Kidney (tissue), 14 donors: ENCODE data around the gene RTN3. TPM values are rescaled to one million over a fixed set of nuclear protein-coding genes. Genes with fewer than 3 reads are reported as not detected.

Source experiments
- DNase-seq, 5 donors: peaks; one replicate each; pipeline ENCODE4 v3.0.0-alpha.2; 2013 to 2020
- FAIRE-seq: peaks from 2 replicates; lab custom pipeline; 2012; peaks lifted over from hg19 to GRCh38; lab: Jason Lieb, UNC
- H3K27ac ChIP-seq, 2 donors: one replicate each; pipeline ENCODE4 v1.7.0; 2013; ENCODE audit warnings: low read depth in 2 of 2, low read length in 2 of 2, inconsistent platforms in 1 of 2
- H3K27me3 ChIP-seq: one replicate; pipeline ENCODE4 v1.7.1; 2013; ENCODE audit warnings: low read length, inconsistent platforms; ENCODE audit not compliant: control insufficient read depth, insufficient read depth
- H3K36me3 ChIP-seq, 3 donors: one replicate each; pipeline versions ENCODE4 v1.7.0 to v1.7.1; 2013; ENCODE audit warnings: low read length in 3 of 3, control low read depth in 1 of 3, inconsistent platforms in 1 of 3; ENCODE audit not compliant: insufficient read depth in 3 of 3, control insufficient read depth in 2 of 3
- H3K4me1 ChIP-seq, 3 donors: one replicate each; pipeline versions ENCODE4 v1.7.0 to v1.7.1; 2013; ENCODE audit warnings: low read length in 3 of 3, inconsistent platforms in 1 of 3, low read depth in 1 of 3; ENCODE audit not compliant: control insufficient read depth in 2 of 3, insufficient read depth in 2 of 3
- H3K4me3 ChIP-seq, 3 donors: one replicate each; pipeline versions ENCODE4 v1.7.0 to v1.8.1; 2013; ENCODE audit warnings: low read length in 3 of 3, control low read depth in 1 of 3, inconsistent platforms in 1 of 3
- H3K9ac ChIP-seq, 3 donors: one replicate each; pipeline versions ENCODE4 v1.7.0 to v1.7.1; 2013; ENCODE audit warnings: low read length in 3 of 3, control low read depth in 1 of 3, inconsistent platforms in 1 of 3
- H3K9me3 ChIP-seq, 3 donors: one replicate each; pipeline versions ENCODE4 v1.7.0 to v1.7.1; 2013; ENCODE audit warnings: low read length in 3 of 3, control low read depth in 1 of 3, inconsistent platforms in 1 of 3; ENCODE audit not compliant: control insufficient read depth in 2 of 3, insufficient read depth in 1 of 3
- intact Hi-C: fragments of 100-400 bp; cut with DNase I; formaldehyde crosslinking; loops from one replicate; pipeline ENCODE4 v1.11.1; 2022
- polyA plus RNA-seq: library from polyadenylated mRNA; stranded (reverse); fragments of 350-450 nt; fragmentation: Illumina TruSeq; extraction: RNeasy Lipid Tissue Mini Kit (QIAGEN cat#74804); gene quantifications from one replicate; pipeline ENCODE4 v1.2.3, GENCODE V29; 2014; ENCODE audit warnings: low read depth, low replicate concordance; ENCODE audit not compliant: insufficient read depth
- total RNA-seq: library from RNA; stranded (reverse); fragmentation: NEBNext Ultra II Directional; extraction: Animal tissue kit (Norgen Biotek cat#: 25700); gene quantifications from one replicate; pipeline ENCODE4 v1.2.1, GENCODE V29; 2021
- TF ChIP-seq, protein P1 (sequence below): IDR thresholded peaks from 3 replicates; pipeline ENCODE4 v1.5.1; 2012; ENCODE audit warnings: mild to moderate bottlenecking, moderate library complexity, borderline replicate concordance; ENCODE audit not compliant: insufficient read depth; ENCODE audit errors: extremely low read depth
- donor health status: control.
- donor health status: control.
- donor health status: control.
- donor health status: control.
- donor health status: control.
- donor health status: DM: yes; HTN: yes; CAD: no.
- donor health status: Normal renal cell carcinoma (clear cell type).

The RTN3 gene
- total and polyA plus RNA-seq, 2 donors from 2014 or later, result 93.1 to 109 TPM

GRCh38 chr11:63694596-63694995 is 13.3 kb downstream of the RTN3 start:
- no peak for FAIRE-seq
- H3K4me3 ChIP-seq, result no peak overlapping the region
- no peak for DNase-seq
- no peaks in the 10 kb centered on the region for H3K27me3 ChIP-seq
- peaks cover 0 to 5% (median 0%) of the 10 kb centered on the region in 3 donors for H3K4me1 ChIP-seq
- no peaks in the 10 kb centered on the region for H3K36me3 ChIP-seq
- no peak overlapping the region for H3K9ac ChIP-seq
- no peaks in the 10 kb centered on the region for H3K9me3 ChIP-seq
- intact Hi-C loops, result no loop called here
- no peak overlapping the region for H3K27ac ChIP-seq
- TF ChIP-seq, protein P1, sequence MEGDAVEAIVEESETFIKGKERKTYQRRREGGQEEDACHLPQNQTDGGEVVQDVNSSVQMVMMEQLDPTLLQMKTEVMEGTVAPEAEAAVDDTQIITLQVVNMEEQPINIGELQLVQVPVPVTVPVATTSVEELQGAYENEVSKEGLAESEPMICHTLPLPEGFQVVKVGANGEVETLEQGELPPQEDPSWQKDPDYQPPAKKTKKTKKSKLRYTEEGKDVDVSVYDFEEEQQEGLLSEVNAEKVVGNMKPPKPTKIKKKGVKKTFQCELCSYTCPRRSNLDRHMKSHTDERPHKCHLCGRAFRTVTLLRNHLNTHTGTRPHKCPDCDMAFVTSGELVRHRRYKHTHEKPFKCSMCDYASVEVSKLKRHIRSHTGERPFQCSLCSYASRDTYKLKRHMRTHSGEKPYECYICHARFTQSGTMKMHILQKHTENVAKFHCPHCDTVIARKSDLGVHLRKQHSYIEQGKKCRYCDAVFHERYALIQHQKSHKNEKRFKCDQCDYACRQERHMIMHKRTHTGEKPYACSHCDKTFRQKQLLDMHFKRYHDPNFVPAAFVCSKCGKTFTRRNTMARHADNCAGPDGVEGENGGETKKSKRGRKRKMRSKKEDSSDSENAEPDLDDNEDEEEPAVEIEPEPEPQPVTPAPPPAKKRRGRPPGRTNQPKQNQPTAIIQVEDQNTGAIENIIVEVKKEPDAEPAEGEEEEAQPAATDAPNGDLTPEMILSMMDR, result no peak

DNA sequence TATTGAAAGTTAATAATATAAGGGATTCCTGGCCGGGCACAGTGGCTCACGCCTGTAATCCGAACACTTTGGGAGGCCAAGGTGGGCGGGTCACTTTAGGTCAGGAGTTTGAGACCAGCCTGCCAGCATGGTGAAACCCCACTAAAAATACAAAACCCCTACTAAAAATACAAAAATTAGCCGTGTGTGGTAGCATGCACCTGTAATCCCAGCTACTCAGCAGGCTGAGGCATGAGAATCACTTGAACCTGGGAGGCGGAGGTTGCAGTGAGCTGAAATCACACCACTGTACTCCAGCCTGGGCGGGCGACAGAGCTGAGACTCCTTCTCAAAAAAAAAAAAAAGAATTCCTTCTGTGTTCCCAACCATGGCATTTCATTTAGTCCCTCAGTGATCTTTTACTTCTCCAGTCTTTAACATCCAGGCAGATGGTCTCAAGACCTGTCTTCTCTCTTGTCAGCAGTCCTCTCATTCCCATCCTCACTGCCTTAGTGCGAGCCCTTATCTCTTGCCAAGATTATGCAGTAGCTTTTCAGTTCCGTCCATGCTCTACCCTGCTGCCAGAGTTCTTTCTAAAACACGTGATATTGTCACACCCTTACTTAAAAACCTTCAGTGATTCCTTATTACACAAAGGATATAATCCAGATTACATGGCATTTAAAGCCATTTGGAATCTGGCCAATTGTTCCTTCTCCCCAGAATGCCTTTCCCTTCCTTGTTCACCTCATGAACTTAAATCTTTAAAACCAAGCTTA is 17.9 kb downstream of the RTN3 start:
- FAIRE-seq, result no peak

GRCh38 chr11:63699896-63700295 is 18.6 kb downstream of the RTN3 start:
- Histone ChIP-seq H3K4me1 (peaks cover 0 to 7% (median 0%) of the 10 kb centered on the region in 3 donors), H3K27me3 (no peaks in the 10 kb centered on the region), H3K9me3 (no peaks in the 10 kb centered on the region), H3K27ac (peak overlapping the region in 1 of 2 donors; percentile 69), H3K36me3 (no peaks in the 10 kb centered on the region), H3K9ac (no peak overlapping the region), H3K4me3 (no peak overlapping the region)
- DNase-seq (peak in 1 of 5 donors; percentile 9), FAIRE-seq (no peak)
- TF ChIP-seq, protein P1, result no peak
- intact Hi-C loops, result no loop called here

More for the DNA sequence above, 17.9 kb downstream of the RTN3 start:
- Histone ChIP-seq H3K4me3 (no peak overlapping the region), H3K27ac (peak overlapping the region in 1 of 2 donors; percentile 69), H3K4me1 (peaks cover 0 to 7% (median 0%) of the 10 kb centered on the region in 3 donors), H3K9me3 (no peaks in the 10 kb centered on the region), H3K9ac (no peak overlapping the region), H3K36me3 (no peaks in the 10 kb centered on the region), H3K27me3 (no peaks in the 10 kb centered on the region)
- DNase-seq, result peak in 3 of 5 donors; percentile 30 to 65 (median 55)
- TF ChIP-seq, protein P1, result no peak
- intact Hi-C loops, result no loop called here
